D341Med (cell line): ENCODE data around the gene RPS6KB2.

Experiments used
- DNase-seq: peaks from one replicate; pipeline ENCODE4 v3.0.0; 2012; ENCODE audit warnings: low spot score

Gene RPS6KB2

GRCh38 chr11:67428052-67429001 lies at the start of gene RPS6KB2:
Gene RPS6KB2 (plus strand): TSS chr11:67428494. CDS start chr11:67428546, 52 bp downstream.
- peak; percentile 97 for DNase-seq

- no peak for DNase-seq
These were observed 49.8 kb upstream of the RPS6KB2 start for GRCh38 chr11:67378544-67378943.

- DNase-seq, result no peak
These were observed 48.9 kb upstream of the RPS6KB2 start for GRCh38 chr11:67379061-67380058.

- no peak for DNase-seq
These were observed 46.9 kb upstream of the RPS6KB2 start for GRCh38 chr11:67381244-67381972.

DNA sequence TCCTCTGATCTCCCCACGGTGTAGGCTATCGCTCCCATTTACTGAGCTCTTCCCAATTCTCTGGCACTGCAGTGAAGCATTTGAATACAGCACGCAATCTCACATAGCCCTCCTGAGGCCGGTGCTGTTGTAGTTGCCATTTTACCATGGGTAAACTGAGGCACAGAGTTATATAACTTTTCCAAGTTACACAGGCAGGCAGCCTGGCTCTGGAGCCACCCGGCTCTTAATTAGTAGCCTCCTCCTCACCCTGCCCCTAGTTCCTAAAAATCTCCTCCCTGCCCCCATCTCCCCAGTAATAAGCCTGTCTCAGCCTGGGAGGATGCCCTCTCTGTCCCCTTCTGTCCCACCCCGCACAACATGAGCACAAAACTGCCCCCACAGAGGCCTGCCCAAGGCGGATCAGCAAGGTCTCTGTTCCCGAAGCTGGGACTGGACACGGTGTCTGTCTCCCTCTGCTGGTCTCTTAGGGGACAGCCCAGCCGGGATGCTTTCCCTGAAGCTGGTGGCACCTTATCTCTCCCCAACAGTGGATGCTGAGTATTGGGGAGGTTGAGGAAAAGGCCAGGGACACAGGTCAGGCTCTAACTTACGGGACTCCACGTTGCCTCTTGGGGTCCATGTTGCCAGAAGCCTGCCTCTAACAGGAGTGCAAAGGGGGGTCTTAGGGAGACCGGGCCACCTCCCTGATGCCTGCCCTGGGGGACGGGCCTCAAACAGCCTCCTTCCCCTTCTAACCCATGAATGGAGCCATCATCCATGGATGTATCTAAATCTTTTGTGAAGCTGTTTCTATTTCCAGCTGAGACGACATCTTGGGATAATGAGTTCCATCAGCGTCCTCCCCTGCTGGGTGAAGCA lies 45.8 kb upstream of the RPS6KB2 start:
- peak; percentile 87 for DNase-seq

- DNase-seq, result no peak
These were observed 43.4 kb upstream of the RPS6KB2 start for GRCh38 chr11:67384851-67385366.

GRCh38 chr11:67387069-67387468 lies 41.2 kb upstream of the RPS6KB2 start:
- no peak for DNase-seq

DNA sequence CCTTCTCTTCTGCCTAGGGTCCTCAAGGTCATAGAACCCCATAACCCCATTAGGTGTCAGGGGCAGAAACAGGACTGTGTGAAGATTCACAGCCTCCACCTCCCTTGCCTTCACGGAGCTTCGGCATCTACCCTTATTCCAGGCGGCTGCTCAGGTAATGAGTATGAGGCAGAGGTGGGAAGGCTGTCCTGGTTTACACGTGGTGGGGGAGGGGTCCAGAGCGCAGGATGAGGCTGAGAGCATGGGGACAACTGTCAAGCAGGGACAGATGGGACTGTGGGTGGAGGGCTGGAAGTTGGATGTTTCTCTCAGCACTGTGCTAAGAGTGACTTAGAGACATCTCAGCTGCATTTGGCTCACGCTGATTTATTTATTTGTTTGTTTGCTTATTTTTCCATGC lies 40.8 kb upstream of the RPS6KB2 start:
- DNase-seq, result no peak

GRCh38 chr11:67389477-67389876 lies 38.8 kb upstream of the RPS6KB2 start:
- peak; percentile 62 for DNase-seq

DNA sequence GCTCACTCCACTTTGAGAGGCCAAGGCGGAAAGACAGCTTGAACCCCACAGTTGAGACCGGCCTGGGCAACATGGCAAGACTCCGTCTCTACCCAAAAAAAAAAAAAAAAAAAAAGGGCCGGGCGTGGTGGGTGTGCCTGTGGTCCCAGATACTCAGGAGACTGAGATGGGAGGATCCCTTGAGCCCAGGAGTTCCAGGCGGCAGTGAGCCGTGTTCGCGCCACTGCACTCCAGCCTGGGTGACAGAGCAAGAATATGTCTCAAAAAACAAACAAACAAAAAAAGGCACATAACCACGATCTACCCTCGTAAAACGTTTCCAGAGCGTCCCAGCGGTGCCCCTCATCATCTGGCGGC lies 37.4 kb upstream of the RPS6KB2 start:
- DNase-seq, result no peak

- peak; percentile 99 for DNase-seq
These were observed 36.8 kb upstream of the RPS6KB2 start, which contains the start of gene RAD9A for GRCh38 chr11:67391304-67392182. Gene RAD9A (plus strand): TSS chr11:67391986. CDS start chr11:67392045, 59 bp downstream.

DNA sequence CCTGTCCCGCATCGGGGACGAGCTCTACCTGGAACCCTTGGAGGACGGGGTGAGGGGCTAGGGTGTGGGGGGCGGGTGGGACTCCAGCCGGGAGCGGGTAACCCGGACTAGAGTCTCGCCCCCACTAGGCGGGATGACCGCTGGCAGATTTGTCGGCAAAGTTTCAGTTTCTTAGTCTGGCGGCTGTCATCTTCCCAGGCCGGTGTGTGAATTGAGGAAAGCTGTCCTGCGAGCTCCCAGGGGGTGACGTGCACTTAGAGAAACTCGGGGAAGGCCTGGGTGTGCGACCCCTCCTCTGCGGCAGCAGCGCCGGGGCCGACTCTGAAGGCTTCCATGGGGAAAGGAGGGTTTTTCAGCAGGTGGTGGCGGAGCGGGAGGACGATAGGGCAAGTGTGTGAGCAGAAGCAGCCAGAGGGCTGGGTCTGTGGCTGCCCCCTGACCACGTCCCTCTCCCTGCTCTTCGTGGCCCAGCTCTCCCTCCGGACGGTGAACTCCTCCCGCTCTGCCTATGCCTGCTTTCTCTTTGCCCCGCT lies 36.0 kb upstream of the RPS6KB2 start:
- DNase-seq, result no peak

GRCh38 chr11:67393437-67393836 lies 34.9 kb upstream of the RPS6KB2 start:
- no peak for DNase-seq

DNA sequence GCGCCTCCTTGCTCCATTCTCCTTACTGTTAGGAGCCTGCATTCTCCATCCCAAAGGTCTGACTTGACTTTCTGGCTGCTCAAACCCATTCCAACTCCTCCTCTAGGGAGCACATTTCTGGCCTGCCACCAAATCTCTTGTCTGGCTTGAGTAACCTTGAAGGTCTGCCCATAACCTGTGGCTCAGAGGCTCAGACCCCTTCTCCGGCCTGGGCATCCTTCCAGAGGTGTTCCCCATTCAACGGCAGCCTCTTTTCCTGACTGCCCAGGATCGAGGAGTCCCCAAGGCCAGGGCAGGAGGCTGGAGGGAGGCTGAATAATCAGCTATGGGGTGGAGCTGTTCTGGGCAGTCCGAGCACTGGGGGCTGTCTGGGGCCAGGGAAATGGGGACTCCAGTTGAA lies 34.3 kb upstream of the RPS6KB2 start:
- no peak for DNase-seq

GRCh38 chr11:67395555-67396258 lies 32.6 kb upstream of the RPS6KB2 start:
- DNase-seq, result no peak

- no peak for DNase-seq
These were observed 32.1 kb upstream of the RPS6KB2 start for GRCh38 chr11:67396259-67396581.

- no peak for DNase-seq
These were observed 31.5 kb upstream of the RPS6KB2 start for GRCh38 chr11:67396587-67397389.

GRCh38 chr11:67397536-67397935 lies 30.8 kb upstream of the RPS6KB2 start:
- no peak for DNase-seq
